LNCaP clone FGC (cell line): ENCODE data around the gene XPO5.

Experiments used
- DNase-seq: peaks from one replicate; pipeline ENCODE4 v3.0.0-alpha.2; 2011; ENCODE audit warnings: low read depth
- H3K4me3 ChIP-seq: 2 replicates; pipeline ENCODE4 v1.5.1; 2011; ENCODE audit warnings: mild to moderate bottlenecking, low read depth, low read length, control low read depth
- CTCF ChIP-seq: IDR thresholded peaks from 2 replicates; pipeline ENCODE4 v1.5.1; 2012; ENCODE audit warnings: mild to moderate bottlenecking; ENCODE audit not compliant: control insufficient read depth, insufficient read depth; ENCODE audit errors: extremely low read depth

XPO5 gene

DNA sequence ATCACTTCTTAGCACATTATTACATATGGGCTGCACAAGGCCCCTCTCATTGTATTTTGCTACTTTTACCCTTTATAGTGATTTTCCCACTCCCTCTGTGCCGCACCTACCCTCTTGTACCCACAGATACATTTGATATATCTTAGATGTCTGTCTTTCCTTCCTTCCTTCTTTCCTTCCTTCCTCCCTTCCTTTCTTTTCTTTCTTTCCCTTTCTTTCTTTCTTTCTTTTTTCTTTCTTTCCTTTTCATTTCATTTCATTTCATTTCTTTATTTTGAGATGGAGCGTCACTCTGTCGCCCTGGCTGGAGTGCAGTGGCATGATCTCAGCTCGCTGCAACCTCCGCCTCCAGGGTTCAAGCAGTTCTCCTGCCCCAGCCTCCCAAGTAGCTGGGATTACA, 12.4 kb upstream of the XPO5 start:
- no peak for TF ChIP-seq CTCF
- no peak overlapping the region for H3K4me3 ChIP-seq
- no peak for DNase-seq

- DNase-seq: no peak
- no peak for TF ChIP-seq CTCF
- H3K4me3 ChIP-seq: no peak overlapping the region
Observed at GRCh38 chr6:43584892-43585570, 9.2 kb upstream of the XPO5 start.

DNA sequence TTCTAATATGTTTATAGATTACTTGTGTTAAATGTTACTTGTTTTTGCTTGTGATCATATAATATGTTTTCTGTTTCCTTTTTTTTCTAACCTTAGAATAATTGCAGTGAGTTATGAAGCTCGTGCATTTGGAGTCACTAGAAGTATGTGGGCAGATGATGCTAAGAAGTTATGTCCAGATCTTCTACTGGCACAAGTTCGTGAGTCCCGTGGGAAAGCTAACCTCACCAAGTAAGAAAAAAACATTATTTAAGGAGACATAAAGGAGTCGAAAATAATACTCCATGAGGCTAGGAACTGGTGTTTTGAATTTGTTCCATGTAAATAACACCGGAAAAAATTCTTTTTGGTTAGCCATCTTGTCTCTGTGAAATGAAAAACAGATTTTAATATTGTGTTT, 7.1 kb upstream of the XPO5 start:
- no peak for DNase-seq
- H3K4me3 ChIP-seq: no peak overlapping the region
- no peak for TF ChIP-seq CTCF

- TF ChIP-seq CTCF: no peak
- H3K4me3 ChIP-seq: no peak overlapping the region
- DNase-seq: peak; percentile 45
Observed at GRCh38 chr6:43579171-43579570, 3.3 kb upstream of the XPO5 start.

GRCh38 chr6:43578748-43579147, 2.9 kb upstream of the XPO5 start:
- H3K4me3 ChIP-seq: no peak overlapping the region
- no peak for DNase-seq
- TF ChIP-seq CTCF: no peak

- DNase-seq: no peak
- H3K4me3 ChIP-seq: peak overlapping the region; percentile 72
- no peak for TF ChIP-seq CTCF
Observed at GRCh38 chr6:43575105-43575771, 600 bp downstream of the XPO5 start.

- TF ChIP-seq CTCF: no peak
- H3K4me3 ChIP-seq: no peak overlapping the region
- no peak for DNase-seq
Observed at GRCh38 chr6:43572015-43572414, 3.8 kb downstream of the XPO5 start.
